ENCODE data around the gene CADPS. TPM values are rescaled to one million over a fixed set of nuclear protein-coding genes. Genes with fewer than 3 reads are reported as not detected.

CADPS gene
- total RNA-seq, 1 donor from 2014 or later, result 265 TPM

GRCh38 chr3:62570888-62571287 is 304.3 kb downstream of the CADPS start:
- H3K4me3 Mint-ChIP-seq (ENCODE audit: unreplicated experiment), result no peak overlapping the region
- no peak overlapping the region for H3K27ac Mint-ChIP-seq (ENCODE audit: unreplicated experiment)
- DNase-seq, result no peak
- H3K4me1 Mint-ChIP-seq (ENCODE audit: low read depth, unreplicated experiment), result no peaks in the 10 kb centered on the region
- TF ChIP-seq, protein P1, sequence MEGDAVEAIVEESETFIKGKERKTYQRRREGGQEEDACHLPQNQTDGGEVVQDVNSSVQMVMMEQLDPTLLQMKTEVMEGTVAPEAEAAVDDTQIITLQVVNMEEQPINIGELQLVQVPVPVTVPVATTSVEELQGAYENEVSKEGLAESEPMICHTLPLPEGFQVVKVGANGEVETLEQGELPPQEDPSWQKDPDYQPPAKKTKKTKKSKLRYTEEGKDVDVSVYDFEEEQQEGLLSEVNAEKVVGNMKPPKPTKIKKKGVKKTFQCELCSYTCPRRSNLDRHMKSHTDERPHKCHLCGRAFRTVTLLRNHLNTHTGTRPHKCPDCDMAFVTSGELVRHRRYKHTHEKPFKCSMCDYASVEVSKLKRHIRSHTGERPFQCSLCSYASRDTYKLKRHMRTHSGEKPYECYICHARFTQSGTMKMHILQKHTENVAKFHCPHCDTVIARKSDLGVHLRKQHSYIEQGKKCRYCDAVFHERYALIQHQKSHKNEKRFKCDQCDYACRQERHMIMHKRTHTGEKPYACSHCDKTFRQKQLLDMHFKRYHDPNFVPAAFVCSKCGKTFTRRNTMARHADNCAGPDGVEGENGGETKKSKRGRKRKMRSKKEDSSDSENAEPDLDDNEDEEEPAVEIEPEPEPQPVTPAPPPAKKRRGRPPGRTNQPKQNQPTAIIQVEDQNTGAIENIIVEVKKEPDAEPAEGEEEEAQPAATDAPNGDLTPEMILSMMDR (IDR thresholded peaks at IDR 0.05; ENCODE audit: partially characterized antibody, unreplicated experiment), result no peak
- H3K27me3 Mint-ChIP-seq (ENCODE audit: unreplicated experiment), result peaks cover 2% of the 10 kb centered on the region
- H3K9me3 Mint-ChIP-seq (ENCODE audit: unreplicated experiment), result peaks cover 2% of the 10 kb centered on the region
- no peaks in the 10 kb centered on the region for H3K36me3 Mint-ChIP-seq (ENCODE audit: unreplicated experiment)

- no peak for DNase-seq
- H3K36me3 Mint-ChIP-seq (ENCODE audit: unreplicated experiment), result no peaks in the 10 kb centered on the region
- H3K27me3 Mint-ChIP-seq (ENCODE audit: unreplicated experiment), result peaks cover 2% of the 10 kb centered on the region
- no peaks in the 10 kb centered on the region for H3K4me1 Mint-ChIP-seq (ENCODE audit: low read depth, unreplicated experiment)
- TF ChIP-seq, protein P1 (IDR thresholded peaks at IDR 0.05; ENCODE audit: partially characterized antibody, unreplicated experiment), result no peak
- H3K4me3 Mint-ChIP-seq (ENCODE audit: unreplicated experiment), result no peak overlapping the region
- H3K9me3 Mint-ChIP-seq (ENCODE audit: unreplicated experiment), result peaks cover 2% of the 10 kb centered on the region
- H3K27ac Mint-ChIP-seq (ENCODE audit: unreplicated experiment), result no peak overlapping the region
Observed at GRCh38 chr3:62569609-62570008, 305.6 kb downstream of the CADPS start.

DNA sequence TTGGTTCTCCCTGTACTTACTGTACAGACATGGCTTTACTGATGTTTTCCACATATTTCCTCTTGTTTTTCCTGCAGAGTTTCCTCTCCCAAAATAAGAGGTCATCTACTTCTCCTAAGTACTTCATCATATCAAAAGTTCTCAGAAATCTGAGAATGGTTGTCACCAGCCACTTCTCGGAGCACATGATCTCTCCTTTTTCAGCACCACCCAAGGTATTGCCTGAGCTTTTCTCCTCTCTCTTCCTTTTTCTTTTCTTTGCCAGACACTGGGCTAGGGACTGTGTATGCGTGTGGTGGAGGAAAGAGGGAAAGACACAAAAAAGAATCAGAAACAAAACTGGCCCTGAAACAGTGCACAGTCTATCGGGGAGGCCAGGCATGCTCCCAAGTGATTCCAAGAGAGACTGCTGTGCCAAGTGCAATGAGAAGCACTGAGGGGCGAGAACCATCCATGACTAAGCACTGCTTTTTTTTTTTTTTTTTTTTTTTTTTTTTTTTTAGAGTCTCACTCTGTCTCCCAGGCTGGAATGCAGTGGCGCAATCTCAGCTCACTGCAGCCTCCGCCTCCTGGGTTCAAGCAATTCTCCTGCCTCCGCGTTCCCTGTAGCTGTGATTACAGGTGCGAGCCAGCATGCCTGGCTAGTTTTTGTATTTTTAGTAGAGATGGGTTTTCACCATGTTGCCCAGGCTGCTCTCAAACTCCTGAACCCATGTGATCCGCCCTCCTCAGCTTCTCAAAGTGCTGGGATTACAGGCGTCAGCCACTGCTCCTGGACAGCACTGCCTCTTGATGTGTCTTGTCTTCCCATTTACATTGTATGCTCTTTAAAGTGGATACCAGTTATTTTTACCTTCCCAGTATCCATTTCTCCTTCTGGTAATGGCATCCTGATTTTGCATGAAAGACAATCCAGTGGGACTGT is 307.9 kb downstream of the CADPS start:
- Mint-ChIP-seq H3K27ac (ENCODE audit: unreplicated experiment) (no peak overlapping the region), H3K4me3 (ENCODE audit: unreplicated experiment) (no peak overlapping the region), H3K36me3 (ENCODE audit: unreplicated experiment) (no peaks in the 10 kb centered on the region), H3K27me3 (ENCODE audit: unreplicated experiment) (no peaks in the 10 kb centered on the region), H3K4me1 (ENCODE audit: low read depth, unreplicated experiment) (no peaks in the 10 kb centered on the region), H3K9me3 (ENCODE audit: unreplicated experiment) (peaks cover 2% of the 10 kb centered on the region)
- DNase-seq, result no peak
- TF ChIP-seq, protein P1 (IDR thresholded peaks at IDR 0.05; ENCODE audit: partially characterized antibody, unreplicated experiment), result no peak

DNA sequence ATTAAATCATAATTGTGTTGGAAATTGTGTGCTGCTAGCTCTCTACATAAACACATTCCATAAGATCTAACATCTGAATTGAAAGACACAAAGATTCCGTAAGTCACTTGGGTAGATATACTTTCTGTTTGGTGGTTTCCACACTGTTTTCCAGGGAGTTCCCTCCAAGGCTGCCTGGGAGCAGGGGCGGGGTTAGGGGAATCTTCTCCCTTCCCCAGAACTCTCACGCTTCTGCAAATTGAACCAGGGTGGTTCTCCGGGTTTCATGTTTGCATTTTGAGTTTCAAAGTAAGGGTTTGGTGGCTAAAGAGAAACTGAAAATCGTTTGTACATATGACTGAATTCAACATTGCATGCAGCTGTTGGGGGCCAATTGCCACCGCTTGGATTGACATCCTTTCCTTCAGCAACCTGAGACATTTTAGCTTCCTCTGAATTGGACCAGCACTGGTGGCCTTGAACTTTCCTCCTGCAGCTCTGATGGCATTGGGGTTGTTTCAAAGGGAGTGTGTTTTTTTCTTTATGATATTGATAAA is 309.1 kb downstream of the CADPS start:
- no peaks in the 10 kb centered on the region for H3K36me3 Mint-ChIP-seq (ENCODE audit: unreplicated experiment)
- no peak overlapping the region for H3K27ac Mint-ChIP-seq (ENCODE audit: unreplicated experiment)
- TF ChIP-seq, protein P1 (IDR thresholded peaks at IDR 0.05; ENCODE audit: partially characterized antibody, unreplicated experiment), result no peak
- H3K4me3 Mint-ChIP-seq (ENCODE audit: unreplicated experiment), result no peak overlapping the region
- no peaks in the 10 kb centered on the region for H3K4me1 Mint-ChIP-seq (ENCODE audit: low read depth, unreplicated experiment)
- H3K9me3 Mint-ChIP-seq (ENCODE audit: unreplicated experiment), result peaks cover 2% of the 10 kb centered on the region
- peaks cover 1% of the 10 kb centered on the region for H3K27me3 Mint-ChIP-seq (ENCODE audit: unreplicated experiment)
- DNase-seq, result no peak

DNA sequence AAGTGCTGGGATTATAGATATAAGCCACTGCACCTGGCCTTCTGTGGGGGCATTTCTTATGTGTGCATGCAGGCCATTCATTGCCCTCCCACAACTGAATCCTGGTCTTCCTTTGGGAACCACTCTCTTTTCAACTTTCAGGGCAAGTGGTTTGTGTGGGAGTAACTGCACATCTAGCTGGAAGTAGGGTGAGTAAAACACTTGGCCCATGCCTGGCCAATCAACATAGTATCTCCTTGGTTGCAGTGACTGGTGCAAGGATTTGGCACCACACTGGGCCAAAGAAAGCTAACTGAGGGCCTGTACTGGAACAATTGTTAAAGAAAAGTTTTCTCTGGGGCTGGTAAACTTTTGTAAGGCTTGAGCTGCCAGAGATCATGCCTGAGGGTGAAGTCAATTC is 312.6 kb downstream of the CADPS start:
- Mint-ChIP-seq H3K27me3 (ENCODE audit: unreplicated experiment) (peaks cover 2% of the 10 kb centered on the region), H3K4me1 (ENCODE audit: low read depth, unreplicated experiment) (no peaks in the 10 kb centered on the region), H3K36me3 (ENCODE audit: unreplicated experiment) (no peaks in the 10 kb centered on the region), H3K4me3 (ENCODE audit: unreplicated experiment) (no peak overlapping the region), H3K9me3 (ENCODE audit: unreplicated experiment) (no peaks in the 10 kb centered on the region), H3K27ac (ENCODE audit: unreplicated experiment) (no peak overlapping the region)
- TF ChIP-seq, protein P1 (IDR thresholded peaks at IDR 0.05; ENCODE audit: partially characterized antibody, unreplicated experiment), result no peak
- no peak for DNase-seq

All from glutamatergic neuron (in vitro differentiated cells).